Stimulated activated CD8-positive, alpha-beta memory T cell treated with anti-CD3 and anti-CD28 coated beads, Interleukin-7, amount 100 ng/mL, for 4 hours (primary cell): ENCODE data around the gene DCTN1.

ENCODE experiments used
- DNase-seq, 2 donors: peaks; one replicate each; pipeline ENCODE4 v3.0.0-alpha.2; 2020; ENCODE audit warnings: low read depth in 2 of 2

Gene DCTN1

GRCh38 chr2:74414441-74414840 is 34.3 kb upstream of the DCTN1 start:
- DNase-seq: no peak

- DNase-seq: no peak
Observed at GRCh38 chr2:74413001-74413698, 33.0 kb upstream of the DCTN1 start.

GRCh38 chr2:74407682-74408081 is 27.6 kb upstream of the DCTN1 start:
- no peak for DNase-seq

DNA sequence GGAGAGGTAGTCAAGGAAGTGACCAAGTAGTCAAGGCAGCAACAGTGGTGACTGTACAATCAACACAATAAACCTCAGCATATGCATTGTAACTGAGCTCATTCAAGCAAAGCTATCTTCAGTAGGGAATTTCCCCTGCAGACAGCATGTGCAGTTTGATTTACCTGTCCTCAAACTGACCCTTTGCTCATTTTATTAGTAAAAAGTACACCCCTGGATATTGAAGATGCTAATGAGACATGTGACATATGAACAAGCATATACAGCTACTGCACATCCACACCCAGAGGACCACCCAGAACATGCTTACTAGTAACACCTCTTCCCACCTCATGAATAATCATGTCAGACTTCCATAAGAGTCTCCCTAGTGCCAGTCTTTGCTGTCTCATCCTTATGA is 25.9 kb upstream of the DCTN1 start:
- DNase-seq: no peak

DNA sequence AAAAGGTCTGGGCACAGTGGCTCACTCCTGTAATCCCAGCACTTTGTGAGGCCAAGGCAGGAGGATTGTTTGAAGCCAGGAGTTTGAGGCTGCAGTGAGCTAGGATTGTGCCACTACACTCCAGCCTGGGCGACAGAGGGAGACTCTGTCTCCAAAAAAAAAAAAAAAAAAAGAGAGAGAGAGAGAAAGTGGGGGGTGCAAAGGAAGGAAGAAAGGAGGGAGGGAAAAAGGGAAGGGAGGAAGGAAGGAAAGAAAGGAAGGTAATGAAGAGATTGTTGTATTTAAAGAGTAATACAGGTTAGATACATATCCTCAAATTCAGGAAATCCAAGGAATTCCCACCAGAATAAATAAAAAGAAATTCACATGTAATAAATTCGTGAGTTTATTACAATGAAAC is 21.8 kb upstream of the DCTN1 start:
- DNase-seq: no peak

DNA sequence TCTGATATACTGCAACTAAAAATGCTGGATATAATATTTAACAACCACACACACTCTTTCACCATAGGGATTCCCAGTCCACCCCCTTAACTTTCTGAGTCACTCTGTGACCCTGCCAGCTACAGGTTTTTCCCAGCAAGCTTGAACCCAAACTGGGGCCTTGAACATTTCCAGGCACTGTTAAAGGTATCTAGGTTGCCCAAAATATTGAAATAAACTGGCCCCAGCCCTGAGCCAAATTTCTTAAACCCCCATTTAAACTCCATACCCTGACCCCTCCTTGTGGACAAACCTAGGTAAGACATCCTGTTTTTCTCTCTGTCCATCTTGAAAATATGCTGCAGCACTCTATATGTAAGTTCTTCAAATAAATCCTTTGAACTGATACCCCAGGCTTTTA is 19.7 kb upstream of the DCTN1 start:
- no peak for DNase-seq

- no peak for DNase-seq
Observed at GRCh38 chr2:74396149-74396548, 16.0 kb upstream of the DCTN1 start.

- no peak for DNase-seq
Observed at GRCh38 chr2:74393525-74393924, 13.4 kb upstream of the DCTN1 start.

DNA sequence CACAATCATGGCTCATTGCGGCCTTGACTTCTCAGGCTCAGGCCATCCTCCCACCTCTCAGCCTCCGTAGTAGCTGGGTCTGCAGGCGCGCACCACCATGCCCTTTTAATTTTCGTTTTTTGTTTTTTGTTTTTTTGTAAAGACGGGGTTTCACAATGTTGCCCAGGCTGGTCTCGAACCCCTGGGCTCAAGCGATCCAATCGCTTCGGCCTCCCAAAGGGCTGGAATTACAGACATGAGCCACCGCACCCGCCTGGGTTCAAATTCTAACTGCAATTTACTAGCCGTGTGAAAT is 12.3 kb upstream of the DCTN1 start:
- DNase-seq: no peak

GRCh38 chr2:74391580-74392448 is 11.7 kb upstream of the DCTN1 start:
- DNase-seq: peak; percentile 86 to 91

GRCh38 chr2:74391209-74391579 is 11.1 kb upstream of the DCTN1 start:
- DNase-seq: no peak

DNA sequence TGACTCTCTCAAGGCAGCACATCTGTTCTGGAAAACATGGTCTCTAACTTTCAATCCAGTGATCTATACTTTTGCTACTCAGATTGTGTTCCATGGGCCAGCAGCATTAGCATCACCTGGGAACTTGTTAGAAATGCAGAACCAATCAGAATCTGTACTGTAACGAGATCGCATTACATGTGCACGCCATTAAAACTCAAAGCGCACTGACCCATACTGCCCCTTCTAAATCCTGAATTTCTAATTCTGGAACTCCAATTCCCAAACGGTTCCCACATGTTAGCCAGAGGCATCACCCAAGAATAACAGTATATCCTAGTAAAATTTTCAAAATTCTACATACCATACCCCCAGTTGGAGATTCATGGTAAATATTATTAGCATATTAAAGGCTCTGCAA is 10.5 kb upstream of the DCTN1 start:
- DNase-seq: no peak

GRCh38 chr2:74387346-74387745 is 7.2 kb upstream of the DCTN1 start:
- no peak for DNase-seq

- no peak for DNase-seq
Observed at GRCh38 chr2:74385396-74385795, 5.3 kb upstream of the DCTN1 start.

DNA sequence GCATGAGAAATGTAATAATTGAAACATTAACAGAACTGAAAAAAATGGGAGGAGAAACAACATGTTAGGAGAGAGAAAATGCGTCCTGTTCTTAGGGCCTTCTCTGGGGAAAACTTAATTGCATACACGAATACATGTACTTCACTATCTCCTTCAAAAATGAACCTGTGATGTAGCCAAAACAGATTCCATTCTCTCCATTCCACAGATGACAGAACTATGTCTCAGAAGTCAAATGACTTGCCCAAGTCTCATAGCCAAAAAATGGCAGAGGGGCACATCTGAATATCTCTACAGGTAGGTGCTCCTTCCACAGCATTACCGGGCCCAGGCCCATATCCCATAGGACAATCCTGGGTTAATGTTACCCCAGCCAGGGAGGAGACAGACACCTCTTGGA is 3.9 kb upstream of the DCTN1 start:
- DNase-seq: no peak

- DNase-seq: no peak
Observed at GRCh38 chr2:74383254-74383653, 3.1 kb upstream of the DCTN1 start.

- no peak for DNase-seq
Observed at GRCh38 chr2:74381751-74382150, 1.6 kb upstream of the DCTN1 start.

DNA sequence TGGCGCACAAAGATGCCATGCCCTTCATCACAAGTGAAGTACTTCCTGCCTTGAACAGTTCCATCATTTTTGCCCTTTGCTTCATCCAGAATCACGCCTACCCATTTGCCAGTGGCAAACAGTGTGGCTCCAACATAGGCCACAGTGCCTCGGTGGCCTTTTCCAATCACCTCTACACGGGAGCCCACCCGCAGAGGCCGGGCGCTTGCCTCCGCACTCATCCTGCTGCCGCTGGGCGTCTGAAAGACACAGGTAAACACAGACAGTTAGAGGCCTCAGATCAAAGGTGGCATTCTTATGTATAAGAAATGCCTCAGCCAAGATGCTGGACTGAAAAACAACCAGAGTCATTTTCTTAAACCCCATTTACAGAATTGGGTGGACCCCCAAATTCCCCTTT is 2.1 kb downstream of the DCTN1 start:
- no peak for DNase-seq

DNA sequence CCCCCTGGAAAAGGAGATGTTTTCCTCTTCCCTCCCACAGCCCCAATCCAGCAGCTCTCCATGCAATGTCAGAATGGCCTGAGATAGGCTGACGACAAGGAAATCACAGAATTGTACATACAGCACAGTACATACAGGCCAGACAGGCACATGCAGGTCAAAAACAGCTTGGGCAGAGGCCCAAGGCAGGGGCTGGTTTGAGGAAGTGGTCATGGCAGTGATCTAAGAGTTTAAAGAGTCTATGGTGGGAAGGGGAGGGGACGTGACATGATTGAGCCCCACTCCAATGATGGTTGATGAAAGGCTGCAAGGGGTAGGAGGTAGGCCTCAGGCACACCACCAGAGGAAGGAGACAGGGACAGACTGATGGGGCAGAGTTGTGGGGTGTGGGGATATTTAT is 4.3 kb downstream of the DCTN1 start:
- DNase-seq: no peak

GRCh38 chr2:74374509-74375205 is 5.5 kb downstream of the DCTN1 start:
- no peak for DNase-seq

DNA sequence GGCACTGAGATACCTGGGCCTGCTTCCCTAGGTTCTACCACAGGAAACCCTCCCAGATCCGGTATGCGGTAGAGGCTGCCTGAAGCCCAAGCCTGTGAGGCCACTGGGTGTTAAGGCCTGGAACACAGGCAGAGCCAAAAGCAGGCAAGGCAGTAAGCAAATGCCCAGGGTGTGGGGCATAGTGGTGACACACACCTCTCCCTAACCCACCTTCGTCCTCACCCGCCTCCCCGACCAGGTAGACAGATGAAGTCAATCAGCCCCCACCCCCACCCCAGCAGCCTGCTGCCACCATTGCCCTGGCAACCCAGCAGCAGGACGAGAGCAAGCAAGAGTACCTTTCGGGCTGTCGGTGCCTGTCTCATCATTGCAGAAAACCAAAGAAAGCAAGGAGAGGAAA is 6.1 kb downstream of the DCTN1 start:
- DNase-seq: no peak

GRCh38 chr2:74373221-74373676 is 6.9 kb downstream of the DCTN1 start:
- DNase-seq: no peak

- DNase-seq: no peak
Observed at GRCh38 chr2:74372674-74373073, 7.4 kb downstream of the DCTN1 start.
